Epidermal melanocyte (primary cell): Measurements from ENCODE around the gene MAGIX.
A peak's percentile ranks its signal among the peaks of the same experiment; 100 is the strongest.
"Not testable (repeated sequence)": the region's sequence is repeated elsewhere in the genome, so short reads cannot be mapped to it uniquely, and the experiment has no call there.

ENCODE experiments used
- DNase-seq: peaks from one replicate; pipeline ENCODE4 v3.0.0; 2011; ENCODE audit warnings: low spot score; ENCODE audit not compliant: insufficient read length

Gene MAGIX

DNA sequence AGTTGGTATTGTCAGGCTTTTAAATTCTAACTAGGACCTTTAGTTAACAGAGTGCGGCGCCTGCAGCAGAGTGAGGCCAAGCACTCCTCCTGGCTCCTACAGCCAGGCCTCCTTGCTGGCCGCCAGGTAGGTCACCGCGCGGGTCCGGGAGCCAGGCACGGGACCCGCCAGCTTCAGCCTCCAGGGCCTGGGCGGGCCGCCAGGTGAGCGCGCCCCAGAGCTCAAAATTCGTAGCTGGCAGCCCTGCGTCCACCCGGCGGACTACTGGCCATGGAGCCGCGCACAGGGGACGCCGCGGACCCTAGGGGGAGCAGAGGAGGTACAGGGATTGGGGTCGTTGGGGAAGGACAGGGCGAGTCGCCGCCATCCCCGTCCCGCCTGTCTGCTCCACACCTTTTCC lies at the start of gene MAGIX:
MAGIX (plus strand) TSS at position 139 of the 400 bp plus-strand sequence; CDS start at position 271, 132 bp downstream.
- DNase-seq = no peak

DNA sequence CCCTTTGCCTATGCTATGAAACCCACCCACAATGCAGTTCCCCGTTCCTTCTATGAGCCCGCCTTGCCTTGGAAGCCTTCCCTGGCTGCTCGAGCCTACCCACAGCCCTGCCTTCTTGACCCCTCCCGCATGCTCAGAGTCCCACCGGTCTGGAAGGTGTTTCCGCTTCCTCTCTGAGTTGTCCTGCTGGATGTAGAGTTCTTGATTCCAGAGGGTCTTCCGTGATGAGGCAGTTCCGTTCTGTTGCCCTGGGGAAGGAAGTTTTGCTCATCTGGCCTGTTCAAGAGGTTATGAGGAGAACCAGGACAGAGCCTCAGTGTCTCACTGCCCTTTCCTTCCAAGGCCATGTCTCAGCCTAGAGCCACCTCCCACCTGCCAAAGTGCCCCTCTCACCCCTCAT lies 46.5 kb upstream of the MAGIX start:
- no peak for DNase-seq

DNA sequence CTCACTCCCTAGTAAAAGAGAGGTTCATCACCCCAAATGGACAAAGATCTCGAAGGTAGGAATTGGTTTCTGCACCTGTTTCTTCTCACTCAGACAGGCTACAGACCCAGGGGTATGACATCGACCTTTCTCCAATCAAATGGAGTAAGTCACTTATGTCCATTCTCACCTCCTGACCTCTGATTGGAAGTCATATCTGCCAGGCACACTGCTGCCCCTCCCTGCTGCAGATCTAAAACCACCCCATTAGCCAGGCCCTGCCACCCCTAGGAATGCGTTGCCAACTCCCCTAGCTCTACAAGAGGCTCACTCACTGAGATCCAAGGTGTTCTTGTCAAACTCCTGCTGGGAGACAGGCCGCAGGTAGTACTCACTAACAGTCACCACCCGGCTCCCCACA lies 45.8 kb upstream of the MAGIX start:
- no peak for DNase-seq

DNA sequence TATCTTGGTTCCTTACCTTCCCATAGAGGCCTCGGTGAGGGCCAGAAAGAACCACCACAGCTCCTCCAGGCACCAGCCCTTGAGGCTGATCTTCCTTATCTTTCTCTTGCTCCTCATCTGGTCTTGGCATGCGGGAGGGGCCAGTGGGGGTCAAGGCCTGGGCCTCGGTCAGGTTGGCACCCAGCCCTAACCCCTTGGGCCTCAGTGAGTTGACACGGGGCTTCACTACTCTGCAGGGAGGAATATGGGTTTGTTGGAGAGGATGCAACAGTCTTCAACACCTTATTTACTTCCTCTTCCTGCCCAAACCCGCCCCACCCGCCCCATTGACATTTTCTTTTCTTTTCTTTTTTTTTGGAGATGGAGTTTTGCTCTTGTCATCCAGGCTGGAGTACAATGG lies 45.0 kb upstream of the MAGIX start:
- no peak for DNase-seq

DNA sequence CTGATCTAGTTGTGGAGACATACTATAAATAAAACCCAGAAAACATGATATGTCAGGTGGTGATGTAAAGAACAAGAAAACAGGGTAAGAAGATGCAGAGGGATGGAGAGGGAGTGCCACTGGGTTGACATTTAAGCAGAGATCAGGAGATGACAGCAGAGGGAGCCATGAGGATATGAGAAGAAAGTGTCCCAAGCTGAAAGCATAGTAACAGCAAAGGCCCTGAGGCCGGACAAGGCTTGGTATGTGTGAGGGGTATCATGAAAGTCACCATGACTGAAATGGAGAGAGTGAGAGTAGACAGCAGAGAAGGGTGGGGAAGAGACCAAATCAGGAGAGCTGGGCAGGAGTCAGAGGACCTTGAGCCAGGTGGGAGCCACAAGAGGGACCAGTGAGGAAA lies 42.5 kb upstream of the MAGIX start:
- DNase-seq = no peak

DNA sequence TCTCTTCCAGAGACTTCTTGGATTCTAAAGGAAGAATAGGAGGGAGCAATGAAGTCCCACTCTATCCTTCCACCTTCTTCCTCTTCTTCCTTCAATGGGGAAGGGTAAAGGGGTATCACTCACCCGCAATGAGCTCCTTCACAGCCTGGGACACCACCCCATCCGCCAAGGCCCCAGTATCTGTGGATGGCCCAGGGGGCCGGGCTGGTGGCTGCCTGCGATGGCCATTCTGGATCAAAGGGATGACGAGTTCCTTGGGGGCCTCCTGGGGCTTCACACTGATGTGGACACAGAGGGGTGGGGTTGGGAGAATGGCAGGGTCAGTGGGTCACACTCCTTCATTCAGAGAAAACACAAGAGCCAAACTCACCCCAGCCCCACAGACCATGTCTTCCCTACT lies 40.1 kb upstream of the MAGIX start:
- DNase-seq = no peak

DNA sequence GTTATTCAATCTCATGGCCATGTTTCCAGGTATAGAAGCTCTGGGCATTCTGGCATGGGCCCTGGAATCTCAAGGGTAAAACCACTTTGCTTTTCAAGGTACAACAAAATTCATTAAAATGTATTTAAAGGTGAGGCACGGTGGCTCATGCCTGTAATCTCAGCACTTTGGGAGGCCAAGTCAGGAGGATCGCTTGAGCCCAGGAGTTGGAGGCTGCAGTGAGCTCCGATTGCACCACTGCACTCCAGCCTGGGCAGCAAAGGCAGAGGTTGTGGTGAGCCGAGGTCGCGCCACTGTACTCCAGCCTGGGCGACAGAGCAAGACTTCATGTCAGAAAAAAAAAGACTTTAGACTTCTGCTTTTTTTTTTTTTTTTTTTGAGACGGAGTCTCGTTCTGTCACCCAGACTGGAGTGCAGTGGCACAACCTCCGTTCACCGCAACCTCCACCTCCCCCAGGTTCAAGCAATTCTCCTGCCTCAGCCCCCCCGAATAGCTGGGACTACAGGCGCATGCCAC lies 34.8 kb upstream of the MAGIX start:
- not testable (repeated sequence) for DNase-seq

DNA sequence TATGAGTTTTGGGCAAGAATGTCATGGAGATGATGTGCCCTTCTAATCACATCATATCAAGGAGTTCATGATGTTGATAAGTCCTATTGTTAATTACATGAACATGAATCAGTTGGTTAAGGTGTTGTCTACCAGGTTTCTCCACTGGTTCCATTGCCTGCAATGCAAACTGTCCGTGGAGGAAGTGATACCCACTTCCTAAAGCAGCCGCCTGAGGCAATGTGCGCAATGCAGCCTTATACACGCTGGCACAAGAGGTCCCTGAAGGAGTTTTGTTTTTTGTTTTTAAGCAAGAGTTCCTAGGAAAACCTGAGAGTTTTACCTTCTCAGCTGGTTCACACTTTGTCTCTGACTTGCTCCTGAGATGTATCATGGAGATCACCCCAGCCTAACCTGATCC lies 33.1 kb upstream of the MAGIX start:
- no peak for DNase-seq

DNA sequence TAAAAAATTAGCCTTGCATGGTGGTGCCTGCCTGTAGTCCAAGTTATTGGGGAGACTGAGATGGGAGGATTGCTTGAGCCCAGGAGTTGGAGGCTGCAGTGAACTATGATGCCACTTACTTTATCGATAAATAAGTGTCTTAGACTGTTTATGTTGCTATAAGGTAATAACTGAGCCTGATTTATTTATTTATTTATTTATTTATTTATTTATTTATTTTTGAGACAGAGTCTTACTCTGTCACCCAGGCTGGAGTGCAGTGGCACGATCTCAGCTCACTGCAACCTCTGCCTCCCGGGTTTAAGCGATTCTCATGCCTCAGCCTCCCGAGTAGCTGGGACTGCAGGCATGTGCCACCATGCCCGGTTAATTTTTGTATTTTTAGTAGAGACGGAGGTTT lies 30.3 kb upstream of the MAGIX start:
- DNase-seq = not testable (repeated sequence)

DNA sequence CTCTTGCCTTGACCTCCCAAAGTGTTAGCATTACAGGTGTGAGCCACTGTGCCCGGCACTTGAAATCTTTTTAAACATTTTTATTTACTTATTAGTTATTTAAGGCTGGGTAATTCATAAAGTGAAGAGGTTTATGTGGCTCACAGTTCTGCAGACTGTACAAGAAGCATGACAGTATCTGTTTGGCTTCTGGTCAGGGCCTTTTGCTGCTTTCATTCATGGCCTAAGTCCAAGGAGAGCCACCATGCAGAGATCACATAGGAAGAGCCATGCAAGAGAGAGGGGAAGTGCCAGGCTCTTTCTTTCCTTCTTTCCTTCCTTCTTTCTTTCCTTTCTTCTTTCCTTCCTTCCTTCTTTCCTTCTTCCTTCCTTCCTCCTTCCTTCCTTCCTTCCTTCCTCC lies 28.8 kb upstream of the MAGIX start:
- DNase-seq = no peak

DNA sequence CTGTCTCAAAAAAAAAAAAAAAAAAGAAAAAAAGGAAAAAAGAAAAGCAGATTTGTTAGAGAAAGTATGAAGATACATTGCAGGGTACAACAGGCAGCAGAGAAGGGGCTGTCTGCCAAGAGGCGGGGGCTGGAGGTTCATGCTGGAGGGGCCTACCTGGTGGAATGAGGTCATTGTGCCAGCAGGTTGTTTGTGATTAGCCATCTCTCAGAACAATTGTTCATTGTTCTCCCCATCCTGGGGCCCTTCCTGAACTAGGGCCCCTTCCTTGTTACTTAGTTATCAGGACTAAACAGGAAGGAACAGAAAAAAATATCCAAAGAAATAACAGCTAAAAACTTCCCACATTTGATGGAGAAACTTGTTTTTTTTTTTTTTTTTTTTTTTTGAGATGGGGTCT lies 25.1 kb upstream of the MAGIX start:
- no peak for DNase-seq

DNA sequence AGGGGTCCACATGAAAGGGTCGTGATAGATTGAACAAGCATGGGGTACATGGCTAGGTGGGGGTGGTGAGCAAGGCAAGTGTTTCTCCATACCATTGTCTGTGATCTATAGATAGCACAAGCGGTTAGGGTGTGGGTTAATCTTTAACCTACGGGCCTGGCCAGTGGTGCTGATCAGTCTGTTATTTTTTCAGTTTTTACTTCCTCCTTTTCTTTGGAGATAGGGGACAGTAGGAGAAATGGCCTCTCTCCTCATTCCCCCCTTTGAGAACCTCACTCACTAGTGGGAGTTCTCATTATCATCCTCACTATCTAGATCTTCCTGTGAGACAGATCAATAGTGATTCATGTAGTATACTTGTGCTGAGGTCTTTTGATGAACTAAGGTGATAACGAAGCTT lies 22.8 kb upstream of the MAGIX start:
- DNase-seq = no peak

DNA sequence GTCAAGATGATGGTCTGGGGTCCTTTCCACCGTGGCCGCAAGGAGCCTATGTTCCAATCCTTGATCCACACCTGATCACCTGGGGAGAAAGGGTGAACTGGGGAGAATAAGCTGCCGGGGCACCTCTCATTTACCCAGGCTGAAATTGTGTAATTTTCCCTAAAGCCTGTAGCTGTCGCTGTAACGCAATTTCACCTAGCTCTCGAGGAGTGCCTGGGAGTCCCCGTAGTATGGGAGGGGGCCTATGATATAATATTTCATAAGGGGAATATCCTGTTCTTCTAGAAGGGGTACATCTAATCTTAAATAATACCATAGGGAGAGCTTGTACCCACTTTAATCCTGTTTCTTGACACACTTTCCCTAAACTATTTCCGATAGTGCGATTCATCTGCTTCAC lies 20.3 kb upstream of the MAGIX start:
- DNase-seq = not testable (repeated sequence)

DNA sequence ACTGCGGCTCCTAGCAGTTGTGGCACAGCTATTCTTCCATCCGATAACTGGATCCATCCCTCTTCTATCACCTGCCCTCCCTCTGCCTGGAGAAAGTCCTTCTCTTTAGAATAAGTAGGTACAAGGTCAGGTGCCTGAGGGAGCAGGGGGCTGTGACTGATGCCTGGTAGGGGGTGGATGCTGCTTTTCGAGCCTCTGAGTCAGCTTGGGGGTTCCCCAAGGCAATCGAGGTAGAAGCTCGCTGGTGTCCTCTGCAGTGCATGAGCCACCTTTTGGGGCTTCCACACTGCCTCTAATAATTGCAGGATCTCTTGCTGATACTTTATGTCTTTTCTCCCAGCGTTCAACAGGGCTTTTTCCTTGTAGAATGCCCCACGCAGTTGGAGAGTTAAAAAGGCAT lies 19.4 kb upstream of the MAGIX start:
- DNase-seq = not testable (repeated sequence)

DNA sequence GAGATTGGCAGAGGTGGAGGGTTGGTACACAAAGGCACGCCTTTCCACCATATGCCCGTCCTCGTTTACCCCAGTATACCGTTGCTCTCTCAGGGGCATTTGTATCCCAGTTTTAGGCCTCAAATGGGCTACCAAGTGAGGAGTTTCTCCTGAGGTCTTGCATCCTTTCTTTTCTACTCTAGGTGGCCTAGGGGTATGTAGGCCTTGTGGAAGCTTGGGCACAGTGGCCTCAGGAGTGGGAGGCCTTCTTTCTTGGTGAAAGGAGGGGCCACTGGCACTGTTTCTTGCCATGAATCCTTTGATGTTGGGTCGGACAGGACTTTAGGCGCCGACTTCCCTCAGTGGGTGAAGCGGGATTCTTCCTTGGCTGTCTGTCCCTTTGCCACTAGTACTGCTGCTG lies 15.3 kb upstream of the MAGIX start:
- no peak for DNase-seq

DNA sequence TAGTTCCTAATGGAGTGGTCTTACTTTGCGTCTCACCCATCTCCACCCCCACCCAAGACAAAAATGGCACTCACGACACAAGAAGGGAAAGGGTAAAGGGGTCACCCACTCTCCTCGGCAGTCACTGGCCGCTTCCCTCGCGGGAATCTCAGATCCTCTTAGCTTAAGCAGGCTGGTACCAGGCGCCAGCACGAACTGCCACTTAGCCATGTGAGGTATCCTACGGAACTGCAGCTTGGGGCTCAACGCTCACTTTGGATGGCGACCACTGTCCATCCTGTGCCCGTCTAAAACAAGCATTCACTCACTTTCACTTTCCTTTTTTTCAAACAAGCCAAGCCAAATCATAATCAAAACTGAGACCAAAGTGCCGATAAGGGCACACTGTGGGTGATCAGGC lies 14.6 kb upstream of the MAGIX start:
- no peak for DNase-seq

DNA sequence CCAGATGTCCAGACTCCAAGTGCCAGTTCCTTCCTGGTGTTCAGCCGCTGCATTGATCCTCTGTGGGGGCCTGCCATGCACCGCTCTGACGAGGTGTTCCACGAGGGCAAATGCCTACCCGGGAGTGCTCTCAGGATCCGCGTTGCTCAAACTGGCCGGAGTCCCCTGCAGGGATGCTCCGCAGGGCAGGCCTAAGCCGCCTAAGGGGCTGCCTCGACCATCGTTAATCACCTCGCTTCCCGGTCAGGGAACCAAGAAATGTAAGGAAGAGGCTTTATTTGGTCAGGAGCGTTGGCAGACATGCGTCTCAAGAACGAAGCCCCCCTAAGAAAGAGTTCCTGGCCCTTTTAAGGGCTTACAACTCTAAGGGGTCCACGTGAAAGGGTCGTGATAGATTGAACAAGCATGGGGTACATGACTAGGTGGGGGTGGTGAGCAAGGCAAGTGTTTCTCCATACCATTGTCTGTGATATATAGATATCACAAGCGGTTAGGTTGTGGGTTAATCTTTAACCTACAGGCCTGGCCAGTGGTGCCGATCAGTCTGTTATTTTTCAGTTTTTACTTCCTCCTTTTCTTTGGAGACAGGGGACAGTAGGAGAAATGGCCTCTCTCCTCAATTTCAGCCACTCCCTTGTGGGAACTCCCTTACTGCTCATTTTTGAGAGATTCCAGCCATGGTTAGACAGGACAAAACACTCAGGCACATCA lies 14.0 kb upstream of the MAGIX start:
- DNase-seq = not testable (repeated sequence)

DNA sequence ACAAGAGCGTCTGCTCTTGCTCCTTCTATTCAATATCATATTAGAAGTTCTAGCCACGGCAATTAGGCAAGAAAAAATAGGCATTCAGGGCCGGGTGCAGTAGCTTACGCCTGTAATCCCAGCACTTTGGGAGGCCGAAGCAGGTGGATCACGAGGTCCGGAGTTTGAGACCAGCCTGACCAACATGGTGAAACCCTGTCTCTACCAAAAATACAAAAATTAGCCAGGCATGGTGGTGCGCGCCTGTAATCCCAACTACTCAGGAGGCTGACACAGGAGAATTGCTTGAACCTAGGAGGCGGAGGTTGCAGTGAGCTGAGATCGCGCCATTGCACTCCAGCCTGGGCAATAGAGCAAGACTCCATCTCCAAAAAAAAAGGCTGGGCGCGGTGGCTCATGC lies 13.3 kb upstream of the MAGIX start:
- DNase-seq = not testable (repeated sequence)

DNA sequence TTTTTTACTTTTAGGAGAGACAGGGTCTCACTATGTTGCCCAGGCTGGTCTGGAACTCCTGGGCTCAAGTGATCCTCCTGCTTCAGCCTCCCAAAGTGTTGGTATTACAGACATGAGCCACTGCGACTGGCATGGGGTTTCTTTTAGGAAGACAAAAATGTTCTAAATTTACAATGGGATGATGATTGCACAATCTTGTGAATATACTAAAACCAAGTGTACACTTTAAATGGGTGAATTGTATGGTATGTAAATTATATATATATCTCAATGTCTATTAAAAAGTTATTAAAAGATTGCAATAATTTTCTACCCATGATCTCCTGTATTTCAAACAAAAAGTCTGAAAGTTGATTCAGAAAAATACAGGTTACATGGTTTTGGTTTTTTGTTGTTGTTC lies 9.1 kb upstream of the MAGIX start:
- DNase-seq = no peak

DNA sequence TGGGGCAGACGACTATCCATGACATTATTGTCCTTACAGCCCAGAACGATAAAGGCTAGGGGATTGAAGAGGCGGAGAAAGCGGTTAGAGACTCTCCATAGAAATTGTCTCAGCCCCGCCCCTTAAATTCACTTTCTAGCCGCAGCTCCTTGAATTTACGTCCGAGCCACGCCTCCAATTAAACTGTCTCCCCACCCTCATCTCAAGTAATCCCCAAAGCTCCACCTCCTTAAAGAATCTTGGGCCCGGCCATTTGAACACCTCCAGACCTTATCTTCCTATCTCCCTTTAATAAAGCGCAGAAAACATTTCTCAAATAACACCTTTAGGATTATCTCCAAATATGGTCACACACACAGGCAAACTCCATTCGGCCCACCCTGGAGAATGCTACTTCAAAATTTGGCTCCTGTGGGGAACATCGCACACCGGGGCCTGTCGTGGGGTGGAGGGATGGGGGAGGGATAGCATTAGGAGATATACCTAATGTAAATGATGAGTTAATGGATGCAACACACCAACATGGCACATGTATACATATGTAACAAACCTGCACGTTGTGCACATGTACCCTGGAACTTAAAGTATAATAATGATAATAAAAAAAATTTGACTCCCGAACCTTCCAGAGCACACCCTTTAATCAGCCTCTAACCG lies 7.2 kb upstream of the MAGIX start:
- peak; percentile 69 for DNase-seq

DNA sequence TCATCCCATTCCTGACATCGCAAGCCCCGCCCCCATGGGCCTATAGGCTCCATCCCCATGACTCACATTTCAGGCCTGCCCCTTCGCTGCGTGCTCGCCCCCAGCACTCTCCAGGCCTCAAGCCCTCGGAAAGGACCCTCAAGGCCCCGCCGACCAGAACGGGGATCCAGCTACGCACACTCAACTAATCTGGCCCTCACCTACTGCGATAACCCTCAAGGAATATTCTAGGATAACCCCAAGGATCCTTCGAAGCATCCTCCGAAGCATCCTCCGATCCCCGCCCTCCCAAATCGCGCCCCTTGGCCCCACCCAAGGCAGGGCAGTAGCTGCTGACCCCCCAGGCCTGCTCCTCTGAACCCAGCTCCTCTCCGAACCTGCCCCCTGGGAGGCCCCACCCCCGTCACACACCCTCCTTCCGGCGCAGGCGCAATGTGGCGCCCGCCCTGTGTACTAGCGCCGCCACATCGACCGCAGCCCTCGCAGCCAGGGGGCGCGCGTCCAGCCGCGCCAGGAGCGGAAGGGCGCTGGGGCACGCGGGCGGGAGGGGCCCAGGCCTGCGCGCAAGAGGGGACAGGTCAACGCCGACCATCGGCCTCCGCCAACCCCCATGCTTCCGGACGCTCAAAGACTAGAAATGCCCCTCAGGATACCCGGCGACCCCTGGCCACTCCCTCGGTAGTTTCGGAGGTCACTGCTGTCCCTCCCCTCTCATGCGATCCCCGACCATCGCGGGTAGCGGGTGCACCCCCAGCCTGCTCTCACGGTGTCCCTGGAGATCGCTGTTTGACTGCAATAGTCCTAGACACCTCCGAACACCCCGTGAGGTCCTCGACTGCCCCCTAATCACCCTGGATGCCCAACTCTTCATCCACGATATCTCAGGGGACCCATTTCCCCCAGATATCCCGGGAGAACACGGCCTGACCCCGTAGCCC lies 6.4 kb upstream of the MAGIX start:
- DNase-seq = peak; percentile 76

DNA sequence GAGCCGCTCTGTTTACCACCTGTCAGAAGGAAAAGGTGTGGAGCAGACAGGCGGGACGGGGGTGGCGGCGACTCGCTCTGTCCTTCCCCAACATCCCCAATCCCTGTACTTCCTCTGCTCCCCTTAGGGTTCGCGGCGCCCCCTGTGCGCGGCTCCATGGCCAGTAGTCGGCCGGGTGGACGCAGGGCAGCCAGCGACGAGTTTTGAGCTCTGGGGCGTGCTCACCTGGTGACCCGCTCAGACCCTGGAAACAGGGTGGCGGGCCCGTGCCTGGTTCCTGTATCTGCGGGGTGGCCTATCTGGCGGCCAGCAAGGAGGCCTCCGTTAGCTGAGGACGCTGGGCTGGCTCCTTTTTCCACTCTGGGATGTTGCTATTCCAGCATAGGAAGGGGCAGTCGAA lies 5.4 kb upstream of the MAGIX start:
- no peak for DNase-seq
